Muscle layer of colon (tissue), 2 donors: ENCODE data around the gene FGF4.

Experiments
- H3K27ac ChIP-seq: one replicate; pipeline ENCODE4 v1.7.0; 2013; ENCODE audit warnings: low read depth, mild to moderate bottlenecking, low read length, moderate library complexity
- H3K27me3 ChIP-seq, 2 donors: one replicate each; pipeline ENCODE4 v1.7.0; 2013; ENCODE audit warnings: low read length in 2 of 2, mild to moderate bottlenecking in 2 of 2; ENCODE audit not compliant: insufficient read depth in 2 of 2, control insufficient read depth in 1 of 2
- H3K36me3 ChIP-seq: one replicate; pipeline ENCODE4 v1.7.0; 2013; ENCODE audit warnings: mild to moderate bottlenecking, low read length; ENCODE audit not compliant: insufficient read depth
- H3K4me1 ChIP-seq: one replicate; pipeline ENCODE4 v1.7.0; 2013; ENCODE audit warnings: mild to moderate bottlenecking, low read length; ENCODE audit not compliant: insufficient read depth
- H3K4me3 ChIP-seq, 2 donors: one replicate each; pipeline ENCODE4 v1.7.0; 2013; ENCODE audit warnings: low read length in 2 of 2, low read depth in 1 of 2, mild to moderate bottlenecking in 1 of 2, moderate library complexity in 1 of 2
- H3K9ac ChIP-seq: one replicate; pipeline ENCODE4 v1.7.0; 2013; ENCODE audit warnings: low read length
- H3K9me3 ChIP-seq: one replicate; pipeline ENCODE4 v1.7.0; 2013; ENCODE audit warnings: mild to moderate bottlenecking, low read length
- donor health status: abdominal sarcoma.
- donor health status: Adenocarcinoma of cecum.

Gene FGF4

GRCh38 chr11:69816671-69817070 is 41.5 kb upstream of the FGF4 start:
- Histone ChIP-seq H3K9me3 (no peaks in the 10 kb centered on the region), H3K36me3 (no peaks in the 10 kb centered on the region), H3K4me1 (no peaks in the 10 kb centered on the region), H3K27ac (no peak overlapping the region), H3K27me3 (peaks cover 0 to 66% of the 10 kb centered on the region in 2 donors), H3K9ac (no peak overlapping the region), H3K4me3 (no peak overlapping the region)

GRCh38 chr11:69815973-69816372 is 40.8 kb upstream of the FGF4 start:
- no peak overlapping the region for H3K4me3 ChIP-seq
- no peaks in the 10 kb centered on the region for H3K4me1 ChIP-seq
- peaks cover 0 to 62% of the 10 kb centered on the region in 2 donors for H3K27me3 ChIP-seq
- no peak overlapping the region for H3K9ac ChIP-seq
- no peaks in the 10 kb centered on the region for H3K36me3 ChIP-seq
- H3K9me3 ChIP-seq = no peaks in the 10 kb centered on the region
- no peak overlapping the region for H3K27ac ChIP-seq

- H3K4me1 ChIP-seq = no peaks in the 10 kb centered on the region
- H3K9me3 ChIP-seq = no peaks in the 10 kb centered on the region
- H3K27me3 ChIP-seq = peaks cover 0 to 52% of the 10 kb centered on the region in 2 donors
- no peak overlapping the region for H3K9ac ChIP-seq
- no peak overlapping the region for H3K4me3 ChIP-seq
- H3K36me3 ChIP-seq = no peaks in the 10 kb centered on the region
- no peak overlapping the region for H3K27ac ChIP-seq
Measured at GRCh38 chr11:69814902-69815301, 39.8 kb upstream of the FGF4 start.

- Histone ChIP-seq H3K9ac (no peak overlapping the region), H3K9me3 (no peaks in the 10 kb centered on the region), H3K4me1 (no peaks in the 10 kb centered on the region), H3K4me3 (no peak overlapping the region), H3K36me3 (no peaks in the 10 kb centered on the region), H3K27ac (no peak overlapping the region), H3K27me3 (peaks cover 0 to 47% of the 10 kb centered on the region in 2 donors)
Measured at GRCh38 chr11:69814411-69814810, 39.3 kb upstream of the FGF4 start.

- Histone ChIP-seq H3K27me3 (peaks cover 0 to 48% of the 10 kb centered on the region in 2 donors), H3K4me1 (no peaks in the 10 kb centered on the region), H3K27ac (no peak overlapping the region), H3K9me3 (no peaks in the 10 kb centered on the region), H3K4me3 (no peak overlapping the region), H3K36me3 (no peaks in the 10 kb centered on the region), H3K9ac (no peak overlapping the region)
Measured at GRCh38 chr11:69813839-69814238, 38.7 kb upstream of the FGF4 start.

- Histone ChIP-seq H3K27me3 (peaks cover 0 to 44% of the 10 kb centered on the region in 2 donors), H3K9me3 (no peaks in the 10 kb centered on the region), H3K27ac (no peak overlapping the region), H3K36me3 (no peaks in the 10 kb centered on the region), H3K4me1 (no peaks in the 10 kb centered on the region), H3K4me3 (no peak overlapping the region), H3K9ac (no peak overlapping the region)
Measured at GRCh38 chr11:69812946-69813345, 37.8 kb upstream of the FGF4 start.

- H3K27me3 ChIP-seq = peaks cover 0 to 41% of the 10 kb centered on the region in 2 donors
- H3K9me3 ChIP-seq = no peaks in the 10 kb centered on the region
- H3K4me3 ChIP-seq = no peak overlapping the region
- H3K9ac ChIP-seq = no peak overlapping the region
- no peaks in the 10 kb centered on the region for H3K4me1 ChIP-seq
- no peaks in the 10 kb centered on the region for H3K36me3 ChIP-seq
- H3K27ac ChIP-seq = no peak overlapping the region
Measured at GRCh38 chr11:69812256-69812655, 37.1 kb upstream of the FGF4 start.

GRCh38 chr11:69811431-69811830 is 36.3 kb upstream of the FGF4 start:
- Histone ChIP-seq H3K9me3 (no peaks in the 10 kb centered on the region), H3K27me3 (peaks cover 0 to 33% of the 10 kb centered on the region in 2 donors), H3K4me3 (no peak overlapping the region)

GRCh38 chr11:69810289-69811118 is 35.4 kb upstream of the FGF4 start:
- Histone ChIP-seq H3K36me3 (no peaks in the 10 kb centered on the region), H3K9ac (no peak overlapping the region), H3K27me3 (peaks cover 0 to 24% of the 10 kb centered on the region in 2 donors), H3K4me3 (no peak overlapping the region), H3K4me1 (no peaks in the 10 kb centered on the region), H3K27ac (no peak overlapping the region), H3K9me3 (no peaks in the 10 kb centered on the region)

More at GRCh38 chr11:69811431-69811830, 36.3 kb upstream of the FGF4 start:
- no peak overlapping the region for H3K9ac ChIP-seq
- no peaks in the 10 kb centered on the region for H3K4me1 ChIP-seq
- no peak overlapping the region for H3K27ac ChIP-seq
- H3K36me3 ChIP-seq = no peaks in the 10 kb centered on the region

- peaks cover 0 to 23% of the 10 kb centered on the region in 2 donors for H3K27me3 ChIP-seq
- H3K9ac ChIP-seq = no peak overlapping the region
- H3K27ac ChIP-seq = no peak overlapping the region
- no peaks in the 10 kb centered on the region for H3K9me3 ChIP-seq
- H3K4me3 ChIP-seq = no peak overlapping the region
- H3K4me1 ChIP-seq = no peaks in the 10 kb centered on the region
- no peaks in the 10 kb centered on the region for H3K36me3 ChIP-seq
Measured at GRCh38 chr11:69808667-69809086, 33.5 kb upstream of the FGF4 start.

- H3K27me3 ChIP-seq = peaks cover 0 to 14% of the 10 kb centered on the region in 2 donors
- H3K36me3 ChIP-seq = no peaks in the 10 kb centered on the region
- no peak overlapping the region for H3K4me3 ChIP-seq
Measured at GRCh38 chr11:69807106-69807815, 32.1 kb upstream of the FGF4 start.

More at GRCh38 chr11:69807106-69807815, 32.1 kb upstream of the FGF4 start:
- Histone ChIP-seq H3K27ac (no peak overlapping the region), H3K9ac (no peak overlapping the region), H3K4me1 (no peaks in the 10 kb centered on the region), H3K9me3 (no peaks in the 10 kb centered on the region)
